ENCODE data around the gene MB21D2.

- TF ChIP-seq POLR2A (IDR thresholded peaks at IDR 0.05; ENCODE audit: low read depth, low read length) (no peak), POLR2AphosphoS5 (IDR thresholded peaks at IDR 0.05; ENCODE audit: low read depth, low read length) (no peak), SPI1 (IDR thresholded peaks at IDR 0.05; ENCODE audit: low read depth, low read length) (no peak)
Observed at GRCh38 chr3:192869131-192870031, 48.3 kb downstream of the MB21D2 start.
